Fibroblast of villous mesenchyme (primary cell): ENCODE results near the gene BLOC1S3. TPM values are rescaled to one million over a fixed set of nuclear protein-coding genes. Genes with fewer than 3 reads are reported as not detected.

Experiments
- DNase-seq: peaks from one replicate; pipeline ENCODE4 v3.0.0-alpha.2; 2010; ENCODE audit warnings: low read depth
- H3K4me3 ChIP-seq: 2 replicates; pipeline ENCODE4 v1.5.1; 2011; ENCODE audit warnings: low read depth, mild to moderate bottlenecking, low read length
- CTCF ChIP-seq: IDR thresholded peaks from 2 replicates; pipeline ENCODE4 v1.5.1; 2012; ENCODE audit warnings: low read depth, mild to moderate bottlenecking, low read length; ENCODE audit not compliant: insufficient read depth
- total RNA-seq: library from RNA; depleted of rRNA; stranded (reverse); fragments of >200 nt; gene quantifications from 2 replicates; pipeline ENCODE4 v1.2.3, GENCODE V29; 2012

BLOC1S3 gene
- total RNA-seq, 1 donor, result 4.3 TPM

- no peak for TF ChIP-seq CTCF
- no peak for DNase-seq
- peak overlapping the region; percentile 21 for H3K4me3 ChIP-seq
These were observed 26.6 kb upstream of the BLOC1S3 start for GRCh38 chr19:45151821-45152503.

- DNase-seq, result peak; percentile 66
- H3K4me3 ChIP-seq, result peak overlapping the region; percentile 30
- TF ChIP-seq CTCF, result no peak
These were observed 25.9 kb upstream of the BLOC1S3 start for GRCh38 chr19:45152504-45153338.

GRCh38 chr19:45153339-45154063 lies 25.1 kb upstream of the BLOC1S3 start:
- DNase-seq, result peak; percentile 61
- no peak for TF ChIP-seq CTCF
- H3K4me3 ChIP-seq, result peak overlapping the region; percentile 25

- TF ChIP-seq CTCF, result peak; percentile 18
- no peak overlapping the region for H3K4me3 ChIP-seq
- DNase-seq, result peak; percentile 96
These were observed 24.3 kb upstream of the BLOC1S3 start for GRCh38 chr19:45154064-45154827.

GRCh38 chr19:45156011-45156630 lies 22.5 kb upstream of the BLOC1S3 start:
- H3K4me3 ChIP-seq, result no peak overlapping the region
- no peak for DNase-seq
- TF ChIP-seq CTCF, result no peak

- TF ChIP-seq CTCF, result no peak
- no peak overlapping the region for H3K4me3 ChIP-seq
- no peak for DNase-seq
These were observed 21.8 kb upstream of the BLOC1S3 start for GRCh38 chr19:45156751-45157150.
